Epithelial cell of esophagus (primary cell): Measurements from ENCODE around the gene POSTN.
A peak's percentile ranks its signal among the peaks of the same experiment; 100 is the strongest.

Source experiments
- DNase-seq: peaks from one replicate; pipeline ENCODE4 v3.0.0; 2010; ENCODE audit warnings: low read depth
- H3K4me3 ChIP-seq: 2 replicates; pipeline ENCODE4 v1.5.1; 2011; ENCODE audit warnings: mild to moderate bottlenecking, low read length, control low read depth
- CTCF ChIP-seq: IDR thresholded peaks from 2 replicates; pipeline ENCODE4 v1.5.1; 2011; ENCODE audit warnings: low read depth, mild to moderate bottlenecking, low read length, control low read depth, inconsistent platforms; ENCODE audit not compliant: insufficient read depth; ENCODE audit errors: missing control alignments

POSTN gene

GRCh38 chr13:37539976-37540605 lies 58.5 kb downstream of the POSTN start:
- TF ChIP-seq CTCF = no peak
- no peak overlapping the region for H3K4me3 ChIP-seq
- peak; percentile 66 for DNase-seq

GRCh38 chr13:37539170-37539569 lies 59.4 kb downstream of the POSTN start:
- no peak for TF ChIP-seq CTCF
- no peak overlapping the region for H3K4me3 ChIP-seq
- DNase-seq = no peak

DNA sequence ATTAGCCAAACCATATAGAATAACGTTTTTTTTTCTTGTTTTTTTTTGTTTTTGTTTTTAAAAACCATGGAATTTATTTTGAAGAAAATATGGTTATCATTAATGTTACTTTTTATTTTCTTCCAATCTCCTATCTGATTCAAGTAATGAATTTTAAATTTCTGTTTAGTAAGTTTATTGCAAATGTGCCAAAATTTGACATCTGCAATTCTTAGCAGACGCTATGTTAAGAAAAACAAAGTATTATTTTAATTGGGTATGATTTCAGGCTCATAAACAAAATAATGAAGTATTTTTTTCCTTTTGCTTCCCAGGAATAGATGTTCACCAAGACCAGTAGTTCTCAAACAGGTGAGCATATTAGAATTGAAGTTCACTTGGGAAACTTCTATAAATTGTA lies 63.1 kb downstream of the POSTN start:
- TF ChIP-seq CTCF = no peak
- no peak overlapping the region for H3K4me3 ChIP-seq
- DNase-seq = no peak

GRCh38 chr13:37534676-37535075 lies 63.9 kb downstream of the POSTN start:
- H3K4me3 ChIP-seq = no peak overlapping the region
- TF ChIP-seq CTCF = no peak
- DNase-seq = no peak

- TF ChIP-seq CTCF = no peak
- no peak overlapping the region for H3K4me3 ChIP-seq
- peak; percentile 75 for DNase-seq
Observed at GRCh38 chr13:37534181-37534580, 64.4 kb downstream of the POSTN start.

GRCh38 chr13:37531049-37531448 lies 67.5 kb downstream of the POSTN start:
- H3K4me3 ChIP-seq = no peak overlapping the region
- no peak for DNase-seq
- no peak for TF ChIP-seq CTCF

- no peak for TF ChIP-seq CTCF
- H3K4me3 ChIP-seq = no peak overlapping the region
- DNase-seq = no peak
Observed at GRCh38 chr13:37529751-37530385, 68.7 kb downstream of the POSTN start.
